Measurements from ENCODE around the gene KCNMA1.
"Not testable (repeated sequence)": the region's sequence is repeated elsewhere in the genome, so short reads cannot be mapped to it uniquely, and the experiment has no call there.

Gene KCNMA1

GRCh38 chr10:77583527-77583926, 54.1 kb downstream of the KCNMA1 start:
- DNase-seq (ENCODE audit: low read depth) = no peak

DNA sequence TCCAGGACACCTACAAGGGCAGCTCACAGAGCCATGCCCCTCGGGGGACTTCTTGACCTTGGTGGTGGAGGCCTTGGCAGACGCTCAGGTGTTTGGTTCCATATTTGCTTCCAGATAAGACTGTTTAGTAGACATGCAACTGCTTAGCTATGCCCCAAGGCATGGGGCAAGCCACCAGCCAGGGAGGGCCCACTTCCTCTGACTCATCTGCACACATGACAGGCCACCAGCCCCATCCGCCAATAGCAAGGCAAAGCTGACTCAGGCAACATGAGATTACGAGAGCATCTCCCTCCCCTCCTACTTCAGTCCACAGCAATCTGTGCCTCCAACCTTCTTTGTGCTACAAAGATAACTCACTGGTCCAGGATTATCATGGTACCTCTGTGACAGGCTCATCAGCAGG, 54.9 kb downstream of the KCNMA1 start:
- DNase-seq (ENCODE audit: low read depth) = peak; percentile 86

DNA sequence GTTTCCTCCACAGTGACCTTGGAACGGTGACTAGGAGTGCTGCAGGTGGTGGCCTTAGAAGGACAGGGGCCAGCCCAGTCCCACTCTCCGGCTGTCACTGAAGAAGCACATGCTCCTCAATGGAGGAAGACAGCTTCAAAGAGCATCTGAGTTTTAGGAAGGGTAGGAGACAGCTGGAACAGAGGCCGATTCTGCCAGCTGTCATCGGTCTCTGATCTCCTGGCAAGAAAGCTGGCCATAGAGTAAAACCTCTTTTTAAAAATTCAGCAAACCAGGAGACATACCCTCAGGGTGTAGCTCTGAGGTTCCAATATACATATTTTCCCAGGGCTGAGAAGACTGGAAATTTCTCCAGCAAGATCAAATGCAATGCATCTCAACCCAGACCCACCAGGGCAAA, 55.9 kb downstream of the KCNMA1 start:
- no peak for DNase-seq (ENCODE audit: low read depth)

- no peak for DNase-seq (ENCODE audit: low read depth)
Observed at GRCh38 chr10:77580482-77580881, 57.1 kb downstream of the KCNMA1 start.

- peak; percentile 31 for DNase-seq (ENCODE audit: low read depth)
Observed at GRCh38 chr10:77578583-77579227, 58.9 kb downstream of the KCNMA1 start.

DNA sequence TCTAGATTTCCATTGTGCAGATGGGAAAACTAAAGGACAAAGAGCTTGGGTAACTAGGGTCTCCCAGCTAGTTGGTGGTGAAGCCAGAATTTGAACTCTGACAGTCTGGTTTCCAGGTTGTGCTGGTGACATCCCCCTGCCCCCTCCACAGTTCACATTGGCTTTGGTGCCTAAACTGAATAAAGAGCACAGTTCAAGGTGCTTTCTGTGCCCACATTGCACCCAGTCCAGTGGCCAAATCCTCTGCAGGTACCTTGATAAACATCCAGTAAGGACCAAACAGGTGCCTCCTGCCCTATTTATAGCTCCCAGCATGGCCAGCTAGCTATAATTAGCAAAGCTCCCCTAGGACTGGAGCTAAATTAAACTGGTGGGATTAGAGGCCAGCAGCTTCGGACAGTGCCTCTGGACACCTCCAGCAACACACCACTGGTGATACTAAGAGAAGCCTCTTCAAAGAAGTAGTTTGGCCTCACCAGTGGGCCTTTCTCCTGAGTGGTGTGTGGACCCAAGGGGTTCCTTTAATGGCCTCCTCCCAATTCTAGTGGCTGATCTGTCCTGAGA, 59.9 kb downstream of the KCNMA1 start:
- no peak for DNase-seq (ENCODE audit: low read depth)

GRCh38 chr10:77576444-77577032, 61.1 kb downstream of the KCNMA1 start:
- DNase-seq (ENCODE audit: low read depth) = no peak

DNA sequence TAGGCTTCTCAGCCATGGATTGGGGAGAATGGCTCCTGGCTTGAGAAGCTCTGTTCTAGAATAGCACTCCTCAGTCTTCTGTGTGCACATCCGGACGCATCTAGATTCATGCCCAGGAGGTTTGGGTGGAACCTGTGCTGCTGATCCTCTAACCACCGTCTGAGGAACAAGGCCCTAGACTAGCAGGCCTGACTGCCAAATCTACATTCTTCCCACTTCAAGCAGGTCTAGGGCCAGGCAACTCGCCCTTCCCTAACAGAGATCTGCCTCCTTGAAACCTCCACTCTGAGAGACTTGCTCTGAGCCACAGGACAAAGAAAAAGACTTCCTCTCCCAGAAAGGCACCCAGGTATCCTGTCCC, 61.6 kb downstream of the KCNMA1 start:
- DNase-seq (ENCODE audit: low read depth) = no peak

- DNase-seq (ENCODE audit: low read depth) = no peak
Observed at GRCh38 chr10:77575271-77576006, 62.2 kb downstream of the KCNMA1 start.

GRCh38 chr10:77574438-77574837, 63.2 kb downstream of the KCNMA1 start:
- no peak for DNase-seq (ENCODE audit: low read depth)

GRCh38 chr10:77572520-77572919, 65.1 kb downstream of the KCNMA1 start:
- DNase-seq (ENCODE audit: low read depth) = not testable (repeated sequence)

- no peak for DNase-seq (ENCODE audit: low read depth)
Observed at GRCh38 chr10:77571490-77571889, 66.1 kb downstream of the KCNMA1 start.

DNA sequence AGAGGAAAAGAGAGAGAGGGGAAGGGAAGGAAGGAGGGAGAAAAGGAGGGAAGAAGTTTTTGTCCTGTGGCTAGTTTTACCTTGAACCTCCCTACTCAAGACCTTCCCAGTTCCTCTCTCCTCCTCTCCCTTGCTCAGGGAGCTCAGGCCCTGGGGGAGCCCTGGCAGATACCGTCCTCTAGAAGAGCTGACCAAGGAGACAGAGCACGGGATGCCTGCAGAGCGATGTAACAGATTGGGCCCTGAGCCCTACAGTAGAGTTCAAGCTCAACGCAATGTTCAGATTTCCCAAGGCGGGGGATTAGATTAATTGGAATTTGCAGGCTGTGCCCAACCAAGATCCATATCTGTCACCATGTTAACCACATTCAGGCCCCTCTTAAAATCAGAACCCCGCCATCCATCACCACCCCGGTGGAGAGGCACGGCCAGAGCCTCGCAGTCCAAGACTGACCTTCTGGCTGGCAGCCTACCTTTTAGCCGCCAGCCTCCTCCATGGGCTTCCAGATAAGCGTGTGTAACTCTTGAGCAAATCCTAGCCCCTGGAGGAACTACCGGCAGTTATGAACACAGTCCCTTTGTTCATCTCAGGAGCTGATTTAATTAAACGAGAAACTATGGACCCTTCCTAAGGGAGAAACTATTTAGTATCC, 70.6 kb downstream of the KCNMA1 start:
- no peak for DNase-seq (ENCODE audit: low read depth)

DNA sequence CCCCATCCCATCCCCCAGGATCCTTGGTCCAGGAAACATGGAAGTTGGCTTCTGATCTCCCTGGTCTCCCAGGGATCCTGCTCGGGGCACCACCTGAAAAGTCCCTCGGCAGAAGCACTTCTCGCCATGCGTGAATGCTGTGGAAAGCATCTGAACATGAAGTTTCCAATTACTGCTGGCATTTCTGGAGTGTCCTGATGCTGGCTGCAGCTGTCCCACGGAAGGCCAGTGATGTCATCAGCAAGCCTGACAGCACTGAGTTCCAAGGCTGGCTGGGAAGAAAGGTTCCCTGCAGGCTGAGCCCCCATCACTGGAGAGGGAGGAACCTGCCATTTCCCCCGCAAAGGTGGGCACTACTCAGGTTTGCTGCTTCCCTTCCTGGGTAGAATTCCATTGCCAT, 71.4 kb downstream of the KCNMA1 start:
- DNase-seq (ENCODE audit: low read depth) = no peak

- DNase-seq (ENCODE audit: low read depth) = no peak
Observed at GRCh38 chr10:77565590-77566023, 72.0 kb downstream of the KCNMA1 start.

DNA sequence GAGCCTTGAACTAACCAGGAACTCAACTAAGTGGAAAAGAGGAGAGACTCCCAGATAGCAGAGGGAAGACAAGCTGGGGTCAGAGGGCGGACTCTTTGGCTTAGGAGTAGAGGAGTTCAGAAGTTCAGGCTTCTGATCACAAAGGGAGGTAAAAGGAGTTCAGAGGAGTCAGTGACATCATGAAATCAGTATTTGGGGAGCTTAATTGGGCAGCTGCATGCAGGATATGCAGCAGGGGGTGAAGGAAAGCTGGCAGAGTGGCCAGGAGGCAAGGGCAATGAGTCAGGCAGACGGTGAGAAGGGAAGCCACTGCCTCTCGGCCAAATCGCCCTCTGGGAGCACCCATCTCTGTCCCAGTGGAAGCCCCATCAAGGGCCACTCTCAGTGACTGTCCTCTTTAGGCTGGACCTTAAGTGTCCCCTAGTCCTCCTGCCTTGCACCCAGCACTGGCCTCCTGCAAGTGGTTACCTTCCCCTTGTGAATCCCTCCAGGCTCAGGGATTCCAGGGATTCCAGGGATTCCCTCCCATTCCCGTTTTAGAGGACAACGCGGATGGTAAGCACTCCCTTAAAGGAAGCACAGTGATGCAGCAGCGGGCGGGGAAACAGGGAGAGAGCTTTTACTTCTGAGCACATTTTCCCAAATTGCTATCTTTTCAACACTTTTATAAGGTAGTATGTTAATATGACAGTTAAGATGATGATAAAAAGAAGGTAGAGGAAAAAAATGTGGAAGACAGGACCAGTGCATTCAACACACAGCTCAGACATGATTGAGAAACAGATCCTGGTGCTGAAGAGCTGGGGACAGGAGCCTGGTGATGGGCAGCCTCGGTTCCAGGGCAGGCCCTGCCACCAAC, 72.6 kb downstream of the KCNMA1 start:
- DNase-seq (ENCODE audit: low read depth) = peak; percentile 22

GRCh38 chr10:77563638-77564270, 73.9 kb downstream of the KCNMA1 start:
- DNase-seq (ENCODE audit: low read depth) = no peak

GRCh38 chr10:77562742-77563141, 74.9 kb downstream of the KCNMA1 start:
- DNase-seq (ENCODE audit: low read depth) = no peak

GRCh38 chr10:77561991-77562390, 75.6 kb downstream of the KCNMA1 start:
- DNase-seq (ENCODE audit: low read depth) = no peak

DNA sequence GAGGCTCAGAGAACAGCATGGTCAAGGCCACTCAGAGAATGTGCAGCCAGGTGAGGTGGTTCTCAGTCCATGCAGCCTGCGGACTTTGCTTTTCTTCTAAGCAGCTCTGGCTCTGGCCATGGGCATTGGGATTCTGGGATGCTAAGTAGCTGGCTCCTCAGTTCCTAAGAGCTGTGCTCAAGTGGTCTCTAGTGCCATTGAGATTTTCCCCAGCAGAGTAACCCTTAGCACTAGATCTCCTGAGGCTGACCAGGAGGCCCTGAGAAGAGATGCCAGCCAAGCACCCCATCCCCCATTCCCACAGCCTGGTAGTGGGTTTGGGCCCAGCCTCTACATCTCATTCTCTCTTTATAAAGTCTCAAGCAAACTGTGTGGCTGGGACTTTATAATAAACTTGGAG, 77.1 kb downstream of the KCNMA1 start:
- no peak for DNase-seq (ENCODE audit: low read depth)

- DNase-seq (ENCODE audit: low read depth) = no peak
Observed at GRCh38 chr10:77560052-77560451, 77.6 kb downstream of the KCNMA1 start.
